Tibial nerve (tissue), 3 donors: ENCODE data around the gene PCBP3.

Experiments
- CTCF ChIP-seq, 5 experiments: fragments of 200-600 bp in 3 of 5; fragments of 450-650 bp in 2 of 5; sonication (generic) in 3 of 5; IDR thresholded peaks; one replicate each; pipeline ENCODE4 v1.5.1; 2016 to 2019; ENCODE audit warnings: antibody characterized with exemption in 5 of 5, mild to moderate bottlenecking in 3 of 5, moderate library complexity in 2 of 5
- POLR2A ChIP-seq, 2 donors: fragments of 450-650 bp; IDR thresholded peaks; one replicate each; pipeline ENCODE4 v1.6.1; 2017; ENCODE audit warnings: antibody characterized with exemption in 2 of 2, mild to moderate bottlenecking in 2 of 2, moderate library complexity in 2 of 2

GRCh38 chr21:45949928-45950739, 306.6 kb downstream of the PCBP3 start:
- no peak for TF ChIP-seq POLR2A (IDR thresholded peaks at IDR 0.05)
- no peak for TF ChIP-seq CTCF (IDR thresholded peaks at IDR 0.05)
